D721Med (cell line): ENCODE data around the gene RPAP3.

Experiments used
- DNase-seq: peaks from one replicate; pipeline ENCODE4 v3.0.0; 2011; ENCODE audit warnings: low spot score; ENCODE audit not compliant: insufficient read length
- FAIRE-seq: peaks from 2 replicates; lab custom pipeline; 2011; peaks lifted over from hg19 to GRCh38; lab: Jason Lieb, UNC
- TF ChIP-seq, protein P1 (sequence below): IDR thresholded peaks from 2 replicates; pipeline ENCODE4 v1.5.1; 2012; ENCODE audit warnings: mild to moderate bottlenecking, control low read depth; ENCODE audit not compliant: insufficient read depth; ENCODE audit errors: missing control alignments

Gene RPAP3

DNA sequence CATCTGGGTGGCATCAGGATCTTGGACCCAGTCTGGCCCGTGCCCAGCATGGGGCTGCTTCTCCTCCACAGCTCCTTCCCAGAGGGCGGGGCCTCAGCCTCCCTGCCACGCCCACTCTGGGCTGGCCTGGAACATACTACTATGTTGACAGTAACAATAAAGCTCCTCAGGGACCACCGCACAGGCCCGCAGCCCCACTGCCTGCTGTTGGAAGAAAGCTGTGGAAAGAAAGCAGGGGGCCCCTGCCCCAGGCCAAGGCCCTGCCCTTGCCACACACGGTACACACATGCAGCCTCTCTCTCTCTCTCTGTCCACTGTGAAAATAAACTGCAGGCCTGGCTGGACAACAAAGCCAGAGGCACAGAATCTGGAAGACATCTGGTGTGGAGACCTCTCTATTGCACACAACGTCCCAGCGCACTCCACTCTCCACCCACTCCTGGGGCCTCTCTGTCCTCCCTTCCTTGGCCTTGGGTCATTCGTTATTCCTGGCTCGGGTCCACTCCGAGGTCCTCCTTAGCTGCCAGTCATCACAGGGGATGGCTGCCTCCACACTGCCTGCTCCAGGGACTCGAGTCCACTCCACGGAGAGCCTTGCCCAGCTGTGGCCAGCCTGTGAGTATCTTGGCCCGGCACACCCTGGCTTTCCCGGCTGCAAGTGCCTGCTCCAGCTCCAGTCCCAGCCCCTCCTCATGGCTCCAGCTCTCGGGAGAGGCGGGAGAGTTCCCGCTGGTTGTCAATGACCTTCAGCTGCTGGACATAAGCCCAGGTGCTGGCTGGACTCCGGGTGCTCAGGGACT, 31.2 kb upstream of the RPAP3 start:
- no peak for DNase-seq
- no peak for FAIRE-seq
- TF ChIP-seq, protein P1, sequence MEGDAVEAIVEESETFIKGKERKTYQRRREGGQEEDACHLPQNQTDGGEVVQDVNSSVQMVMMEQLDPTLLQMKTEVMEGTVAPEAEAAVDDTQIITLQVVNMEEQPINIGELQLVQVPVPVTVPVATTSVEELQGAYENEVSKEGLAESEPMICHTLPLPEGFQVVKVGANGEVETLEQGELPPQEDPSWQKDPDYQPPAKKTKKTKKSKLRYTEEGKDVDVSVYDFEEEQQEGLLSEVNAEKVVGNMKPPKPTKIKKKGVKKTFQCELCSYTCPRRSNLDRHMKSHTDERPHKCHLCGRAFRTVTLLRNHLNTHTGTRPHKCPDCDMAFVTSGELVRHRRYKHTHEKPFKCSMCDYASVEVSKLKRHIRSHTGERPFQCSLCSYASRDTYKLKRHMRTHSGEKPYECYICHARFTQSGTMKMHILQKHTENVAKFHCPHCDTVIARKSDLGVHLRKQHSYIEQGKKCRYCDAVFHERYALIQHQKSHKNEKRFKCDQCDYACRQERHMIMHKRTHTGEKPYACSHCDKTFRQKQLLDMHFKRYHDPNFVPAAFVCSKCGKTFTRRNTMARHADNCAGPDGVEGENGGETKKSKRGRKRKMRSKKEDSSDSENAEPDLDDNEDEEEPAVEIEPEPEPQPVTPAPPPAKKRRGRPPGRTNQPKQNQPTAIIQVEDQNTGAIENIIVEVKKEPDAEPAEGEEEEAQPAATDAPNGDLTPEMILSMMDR, result no peak

DNA sequence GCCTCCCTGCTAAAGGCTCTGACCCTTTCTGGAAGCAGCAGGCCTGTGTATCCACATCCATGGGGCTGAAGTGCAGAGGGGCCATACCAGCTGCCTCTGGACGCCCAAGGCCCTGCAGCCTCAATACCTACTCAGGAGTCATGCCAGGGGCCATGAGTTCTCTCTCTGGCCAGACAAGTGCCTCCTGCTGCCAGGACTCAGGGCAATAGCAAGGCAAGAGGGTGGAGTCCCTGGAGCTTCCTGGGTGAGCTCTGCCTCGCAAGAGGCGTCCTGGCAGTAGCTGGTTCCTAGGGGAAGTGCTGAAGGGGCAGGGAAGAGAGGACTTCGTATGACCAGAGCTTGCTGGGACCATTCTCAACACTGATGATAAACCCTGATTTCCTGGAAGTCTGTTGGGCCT, 30.4 kb upstream of the RPAP3 start:
- DNase-seq (no peak), FAIRE-seq (no peak)
- TF ChIP-seq, protein P1, result no peak

DNA sequence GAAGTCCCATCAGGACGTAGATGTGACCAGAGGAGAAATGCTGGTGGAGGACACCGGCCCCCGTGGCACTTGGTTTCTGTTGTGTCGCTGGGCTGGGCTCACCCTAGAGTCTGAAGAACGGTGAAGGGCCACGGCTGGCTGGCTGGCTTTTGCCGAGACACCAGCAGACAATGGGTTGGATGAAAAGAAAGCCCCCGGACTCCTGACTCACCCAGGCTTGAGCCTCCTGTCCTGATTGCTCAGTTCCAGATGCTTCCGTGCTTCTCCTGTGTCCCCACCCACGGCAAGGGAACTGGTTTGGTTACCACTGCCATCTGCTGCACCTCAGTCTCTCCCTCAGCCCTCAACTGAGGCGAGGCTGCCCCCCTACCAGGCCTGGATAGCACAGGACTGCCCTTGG, 29.8 kb upstream of the RPAP3 start:
- TF ChIP-seq, protein P1, result no peak
- FAIRE-seq (no peak), DNase-seq (no peak)

DNA sequence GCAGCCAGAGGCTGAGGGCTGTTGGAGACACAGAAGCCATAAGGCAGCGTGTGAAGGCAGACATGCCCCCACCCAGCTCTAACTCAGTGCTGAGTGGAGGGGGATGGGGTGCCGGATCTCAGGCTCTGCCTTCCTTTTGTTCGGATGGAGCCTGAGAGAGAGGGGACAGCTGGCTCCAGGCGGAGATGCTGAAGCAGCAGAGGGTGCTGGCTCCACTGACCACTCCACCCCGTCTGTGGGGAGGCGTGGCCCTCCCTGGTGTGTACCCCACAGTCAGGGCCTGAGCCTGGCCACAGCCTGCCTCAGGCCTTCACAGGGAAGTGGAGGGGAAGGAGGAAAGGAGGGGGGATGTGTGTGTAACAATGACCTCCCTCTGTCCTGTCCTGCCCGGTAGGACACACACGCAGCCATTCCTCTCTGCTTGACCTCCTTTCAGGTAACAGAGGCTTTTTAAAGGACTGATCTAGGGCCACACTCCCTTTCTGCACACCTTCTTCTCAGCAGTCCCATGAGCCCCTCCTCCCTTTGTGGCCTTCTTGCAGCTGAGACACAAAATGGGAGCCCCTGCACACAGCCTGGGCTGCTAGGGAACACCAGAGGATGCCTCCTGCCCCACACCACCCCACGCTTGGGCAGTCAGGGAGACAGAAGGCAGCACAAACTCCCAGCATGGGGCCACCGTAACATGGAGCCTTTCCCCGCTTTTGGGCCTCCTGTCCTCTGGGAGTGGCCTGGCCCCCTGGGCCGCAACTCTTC, 29.1 kb upstream of the RPAP3 start:
- no peak for FAIRE-seq
- TF ChIP-seq, protein P1, result no peak
- no peak for DNase-seq

DNA sequence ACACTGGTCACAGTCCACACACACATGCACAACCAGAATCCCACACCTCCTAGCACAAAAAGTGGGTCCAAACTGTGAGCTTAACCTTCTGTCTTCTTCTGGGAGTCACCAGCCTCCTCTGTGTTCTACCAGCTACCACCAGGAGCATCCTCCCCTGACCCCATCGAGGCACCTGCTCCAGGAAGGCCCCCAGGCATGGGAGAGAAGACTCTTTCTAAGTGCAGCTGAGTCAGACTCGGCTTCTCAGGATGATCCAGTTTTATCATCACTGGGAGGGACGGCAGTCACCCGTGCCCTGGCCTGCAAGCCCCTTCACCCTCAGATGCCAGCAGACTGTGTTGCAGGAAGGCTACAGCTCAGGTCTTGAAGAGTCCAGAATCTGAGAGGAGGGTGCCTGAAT, 27.3 kb upstream of the RPAP3 start:
- TF ChIP-seq, protein P1, result no peak
- DNase-seq (no peak), FAIRE-seq (no peak)

DNA sequence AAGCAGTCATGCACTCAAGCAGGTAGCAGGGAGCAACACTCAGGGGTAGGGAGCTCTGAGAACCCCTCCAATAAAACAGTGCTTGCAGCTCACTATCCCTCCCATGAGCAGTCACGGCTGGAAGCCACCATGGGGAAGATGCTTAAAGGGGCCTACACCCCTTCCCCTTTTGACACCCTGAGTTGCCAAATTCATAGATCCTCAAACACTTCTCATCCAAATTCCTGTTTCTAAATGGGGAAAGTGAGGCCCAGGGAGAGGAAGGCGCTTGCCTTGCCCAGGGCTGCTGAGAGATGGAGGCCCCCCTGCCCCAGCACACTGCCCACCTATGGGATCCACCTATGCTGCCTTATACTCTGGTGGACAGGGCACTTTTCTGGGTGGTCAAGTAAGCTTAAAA, 26.7 kb upstream of the RPAP3 start:
- TF ChIP-seq, protein P1, result no peak
- no peak for FAIRE-seq
- no peak for DNase-seq

DNA sequence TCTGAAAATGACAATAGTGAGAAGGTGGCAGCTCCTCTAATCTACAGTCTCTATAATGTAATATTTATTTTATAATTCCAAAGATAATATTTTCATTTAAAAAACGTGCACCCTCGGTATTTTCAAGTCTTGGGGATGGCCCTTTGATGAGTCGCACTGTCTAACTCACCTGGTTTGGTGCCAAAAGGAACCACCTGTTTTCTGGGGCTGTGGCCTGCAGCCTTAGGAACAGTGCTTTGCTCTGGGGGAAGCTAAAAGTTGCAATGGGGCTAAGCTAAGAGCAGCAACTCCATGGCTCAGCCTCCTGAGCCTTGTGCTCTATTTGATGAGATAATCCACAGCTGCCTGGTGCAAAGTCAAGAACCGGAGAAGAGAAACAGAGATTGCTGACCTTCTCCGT, 25.9 kb upstream of the RPAP3 start:
- no peak for FAIRE-seq
- TF ChIP-seq, protein P1, result no peak
- DNase-seq, result no peak
